ENCODE data around the gene SEMA3B.
"Not testable (repeated sequence)": the region's sequence is repeated elsewhere in the genome, so short reads cannot be mapped to it uniquely, and the experiment has no call there.

SEMA3B gene

GRCh38 chr3:50274371-50275104 lies 5.6 kb downstream of the SEMA3B start:
- DNase-seq = peak; percentile 72 to 80

GRCh38 chr3:50275141-50275995 lies 6.4 kb downstream of the SEMA3B start:
- DNase-seq = no peak

- DNase-seq = no peak
These were observed 7.2 kb downstream of the SEMA3B start for GRCh38 chr3:50275996-50276761.

- DNase-seq = no peak
These were observed 7.8 kb downstream of the SEMA3B start for GRCh38 chr3:50276762-50277101.

- no peak for DNase-seq
These were observed 9.4 kb downstream of the SEMA3B start for GRCh38 chr3:50278123-50278879.

GRCh38 chr3:50278880-50279224 lies 9.9 kb downstream of the SEMA3B start, which contains the start of gene LSMEM2:
Gene LSMEM2 (plus strand): TSS chr3:50279087. CDS start chr3:50279114, 27 bp downstream.
- DNase-seq = no peak

- no peak for DNase-seq
These were observed 10.5 kb downstream of the SEMA3B start for GRCh38 chr3:50279255-50280016.

GRCh38 chr3:50284121-50284520 lies 15.2 kb downstream of the SEMA3B start:
- not testable (repeated sequence) for DNase-seq

GRCh38 chr3:50286322-50287227 lies 17.6 kb downstream of the SEMA3B start:
- DNase-seq = no peak

GRCh38 chr3:50287262-50287661 lies 18.3 kb downstream of the SEMA3B start:
- DNase-seq = no peak

GRCh38 chr3:50288387-50289007 lies 19.6 kb downstream of the SEMA3B start:
- no peak for DNase-seq

GRCh38 chr3:50289130-50289529 lies 20.2 kb downstream of the SEMA3B start:
- no peak for DNase-seq

- no peak for DNase-seq
These were observed 21.3 kb downstream of the SEMA3B start for GRCh38 chr3:50290161-50290641.

GRCh38 chr3:50292159-50293078 lies 23.5 kb downstream of the SEMA3B start, which contains the start of gene IFRD2:
Gene IFRD2 (minus strand): TSS chr3:50292429. CDS start chr3:50292274, 155 bp downstream.
- DNase-seq = peak; percentile 95 to 98

GRCh38 chr3:50293079-50293801 lies 24.3 kb downstream of the SEMA3B start:
- no peak for DNase-seq

GRCh38 chr3:50294089-50294488 lies 25.1 kb downstream of the SEMA3B start:
- no peak for DNase-seq

GRCh38 chr3:50294492-50295403 lies 25.8 kb downstream of the SEMA3B start:
- no peak for DNase-seq
